ENCODE results near the gene COX7A1. TPM values are rescaled to one million over a fixed set of nuclear protein-coding genes. Genes with fewer than 3 reads are reported as not detected.

Gene COX7A1
- total RNA-seq, 3 donors from 2014 or later = 6.0 to 115 (median 11.3) TPM

- ATAC-seq (peak; percentile 59), DNase-seq (peak in 2 of 3 donors; percentile 64 to 71)
- no peak for TF ChIP-seq CTCF (IDR thresholded peaks at IDR 0.05)
- H3K36me3 ChIP-seq (ENCODE audit: low read depth) = peaks cover 4% of the 10 kb centered on the region
- intact Hi-C loops (cut with DNase I, micrococcal nuclease) = loop anchor here in 1 of 2 donors (5.0 kb wide), 1 partner anchor 44 kb away; no protein-coding TSS in a partner anchor
- H3K4me1 ChIP-seq (ENCODE audit: low read depth) = peaks cover 20% of the 10 kb centered on the region
- peak overlapping the region; percentile 12 for H3K4me3 ChIP-seq
- no peaks in the 10 kb centered on the region for H3K9me3 ChIP-seq
These were observed 23.9 kb downstream of the COX7A1 start for GRCh38 chr19:36128392-36128736.

GRCh38 chr19:36125557-36125956, 26.7 kb downstream of the COX7A1 start:
- Histone ChIP-seq H3K36me3 (ENCODE audit: low read depth) (peaks cover 8% of the 10 kb centered on the region), H3K4me1 (ENCODE audit: low read depth) (peaks cover 20% of the 10 kb centered on the region), H3K4me3 (no peak overlapping the region), H3K9me3 (no peaks in the 10 kb centered on the region)
- intact Hi-C loops (cut with DNase I, micrococcal nuclease) = loop anchor here in 1 of 2 donors (5.0 kb wide), 1 partner anchor 47 kb away; no protein-coding TSS in a partner anchor
- ATAC-seq = no peak
- no peak for DNase-seq
- TF ChIP-seq CTCF (IDR thresholded peaks at IDR 0.05) = no peak

GRCh38 chr19:36121486-36122124, 30.6 kb downstream of the COX7A1 start:
- DNase-seq (no peak), ATAC-seq (no peak)
- Histone ChIP-seq H3K4me1 (ENCODE audit: low read depth) (peaks cover under 1% of the 10 kb centered on the region), H3K9me3 (no peaks in the 10 kb centered on the region), H3K4me3 (no peak overlapping the region), H3K36me3 (ENCODE audit: low read depth) (peaks cover 4% of the 10 kb centered on the region)
- intact Hi-C loops (cut with DNase I, micrococcal nuclease) = no loop called here
- no peak for TF ChIP-seq CTCF (IDR thresholded peaks at IDR 0.05)

GRCh38 chr19:36120984-36121358, 31.3 kb downstream of the COX7A1 start:
- DNase-seq (no peak), ATAC-seq (no peak)
- no peak for TF ChIP-seq CTCF (IDR thresholded peaks at IDR 0.05)
- H3K4me1 ChIP-seq (ENCODE audit: low read depth) = peaks cover 7% of the 10 kb centered on the region
- intact Hi-C loops (cut with DNase I, micrococcal nuclease) = no loop called here
- no peak overlapping the region for H3K4me3 ChIP-seq
- peaks cover 4% of the 10 kb centered on the region for H3K36me3 ChIP-seq (ENCODE audit: low read depth)
- no peaks in the 10 kb centered on the region for H3K9me3 ChIP-seq

GRCh38 chr19:36120092-36120983, 31.9 kb downstream of the COX7A1 start:
- ATAC-seq = no peak
- intact Hi-C loops (cut with DNase I, micrococcal nuclease) = no loop called here
- no peak for DNase-seq
- H3K9me3 ChIP-seq = no peaks in the 10 kb centered on the region
- no peak for TF ChIP-seq CTCF (IDR thresholded peaks at IDR 0.05)
- peaks cover 7% of the 10 kb centered on the region for H3K4me1 ChIP-seq (ENCODE audit: low read depth)
- H3K36me3 ChIP-seq (ENCODE audit: low read depth) = peaks cover 5% of the 10 kb centered on the region
- no peak overlapping the region for H3K4me3 ChIP-seq

All from mucosa of descending colon (tissue), 3 donors.